ENCODE results near the gene DENND1C. TPM values are rescaled to one million over a fixed set of nuclear protein-coding genes. Genes with fewer than 3 reads are reported as not detected.
A peak's percentile ranks its signal among the peaks of the same experiment; 100 is the strongest.

Gene DENND1C
- total and polyA plus RNA-seq, 9 of the 15 experiments (the other 6 are each of a cell fraction or from before 2014, with no cell fraction given), result 0.03 to 1.2 (median 0.32) TPM; not detected in 1

DNA sequence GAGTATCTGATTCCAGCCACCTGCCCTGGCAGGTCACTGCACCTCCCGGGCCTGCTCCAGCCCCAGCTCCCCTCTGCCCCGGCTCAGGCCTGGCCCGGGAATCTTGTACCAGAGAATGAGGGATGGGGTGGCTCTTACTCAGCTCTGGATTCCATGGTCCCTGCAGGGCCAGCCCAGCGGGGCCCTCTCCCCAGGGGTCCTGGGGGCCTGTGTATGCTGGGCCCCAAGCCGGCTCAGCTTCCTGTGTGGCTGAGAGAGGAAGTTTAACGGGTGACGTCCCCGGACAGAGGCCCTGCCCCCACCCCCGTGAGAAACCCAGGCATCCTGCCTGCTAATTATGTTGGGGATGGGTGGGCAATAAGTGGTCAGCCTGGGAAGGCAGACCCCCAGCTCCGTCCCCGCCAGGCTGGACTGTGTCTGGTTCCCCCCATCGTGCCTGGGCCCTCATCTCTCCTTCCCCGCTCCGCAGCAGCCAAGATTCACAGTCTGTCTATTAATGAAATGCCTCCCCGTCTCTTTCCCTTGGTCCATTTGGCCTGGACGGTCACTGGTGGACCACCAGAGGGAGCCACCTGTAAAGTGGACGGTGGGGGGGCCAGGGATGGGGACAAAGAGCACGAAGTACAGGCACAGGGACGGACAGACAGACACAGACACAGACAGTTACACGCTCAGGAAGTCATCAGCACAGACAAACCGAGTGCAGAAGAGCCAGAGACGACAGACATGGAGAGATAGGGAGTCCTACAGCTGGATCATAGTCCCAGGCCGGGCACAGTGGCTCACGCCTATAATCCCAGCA, at the start of gene DENND1C (continued):
- TF ChIP-seq HOMEZ (CRISPR knock-in tag; IDR thresholded peaks at IDR 0.05) (no peak), ETV1 (tag; conservative IDR thresholded peaks at IDR 0.05; ENCODE audit: low read depth) (no peak), TEAD4 (IDR thresholded peaks at IDR 0.05; ENCODE audit: low read length) (no peak), TEAD4 (CRISPR knock-in tag; IDR thresholded peaks at IDR 0.05; ENCODE audit: borderline replicate concordance) (no peak), MCM3 (IDR thresholded peaks at IDR 0.05) (no peak), ZNF512 (tag; IDR thresholded peaks at IDR 0.05) (no peak), FOSL1 (tag; conservative IDR thresholded peaks at IDR 0.05) (no peak), DDX20 (tag; IDR thresholded peaks at IDR 0.05; ENCODE audit: low read depth) (no peak), BCOR (IDR thresholded peaks at IDR 0.05) (0 out of 2 replicates have a peak, but pooled peaks have one; percentile 36), MEIS2 (IDR thresholded peaks at IDR 0.05; ENCODE audit: partially characterized antibody) (no peak), PBX2 (CRISPR knock-in tag; IDR thresholded peaks at IDR 0.05; ENCODE audit: low read depth) (no peak), PBX2 (tag; conservative IDR thresholded peaks at IDR 0.05; ENCODE audit: low read depth) (no peak), GABPA (tag; conservative IDR thresholded peaks at IDR 0.05; ENCODE audit: low read depth) (no peak), CHD2 (IDR thresholded peaks at IDR 0.05; ENCODE audit: low read depth, low read length) (no peak), JUNB (CRISPR knock-in tag; conservative IDR thresholded peaks at IDR 0.05) (no peak)
- TF ChIP-seq, protein P1, sequence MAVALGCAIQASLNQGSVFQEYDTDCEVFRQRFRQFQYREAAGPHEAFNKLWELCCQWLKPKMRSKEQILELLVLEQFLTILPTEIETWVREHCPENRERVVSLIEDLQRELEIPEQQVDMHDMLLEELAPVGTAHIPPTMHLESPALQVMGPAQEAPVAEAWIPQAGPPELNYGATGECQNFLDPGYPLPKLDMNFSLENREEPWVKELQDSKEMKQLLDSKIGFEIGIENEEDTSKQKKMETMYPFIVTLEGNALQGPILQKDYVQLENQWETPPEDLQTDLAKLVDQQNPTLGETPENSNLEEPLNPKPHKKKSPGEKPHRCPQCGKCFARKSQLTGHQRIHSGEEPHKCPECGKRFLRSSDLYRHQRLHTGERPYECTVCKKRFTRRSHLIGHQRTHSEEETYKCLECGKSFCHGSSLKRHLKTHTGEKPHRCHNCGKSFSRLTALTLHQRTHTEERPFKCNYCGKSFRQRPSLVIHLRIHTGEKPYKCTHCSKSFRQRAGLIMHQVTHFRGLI (CRISPR knock-in tag; IDR thresholded peaks at IDR 0.05), result no peak
- TF ChIP-seq, protein P2, sequence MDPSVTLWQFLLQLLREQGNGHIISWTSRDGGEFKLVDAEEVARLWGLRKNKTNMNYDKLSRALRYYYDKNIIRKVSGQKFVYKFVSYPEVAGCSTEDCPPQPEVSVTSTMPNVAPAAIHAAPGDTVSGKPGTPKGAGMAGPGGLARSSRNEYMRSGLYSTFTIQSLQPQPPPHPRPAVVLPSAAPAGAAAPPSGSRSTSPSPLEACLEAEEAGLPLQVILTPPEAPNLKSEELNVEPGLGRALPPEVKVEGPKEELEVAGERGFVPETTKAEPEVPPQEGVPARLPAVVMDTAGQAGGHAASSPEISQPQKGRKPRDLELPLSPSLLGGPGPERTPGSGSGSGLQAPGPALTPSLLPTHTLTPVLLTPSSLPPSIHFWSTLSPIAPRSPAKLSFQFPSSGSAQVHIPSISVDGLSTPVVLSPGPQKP (CRISPR knock-in tag; IDR thresholded peaks at IDR 0.05), result no peak

Measured in K562 (cell line).